Right lobe of liver (tissue), 6 donors: ENCODE data around the gene AKT3. TPM values are rescaled to one million over a fixed set of nuclear protein-coding genes. Genes with fewer than 3 reads are reported as not detected.

Source experiments
- ATAC-seq, 4 donors: fragments of 200-7000 bp; cut with Tn5 transposase; one replicate each; pipeline ENCODE4 v1.9.1; 2020; ENCODE audit warnings: mild to moderate bottlenecking in 4 of 4, moderate library complexity in 4 of 4
- DNase-seq, 3 donors: peaks; one replicate each; pipeline ENCODE4 v3.0.0-alpha.2; 2020
- H3K27ac ChIP-seq, 3 donors: fragments of 200-600 bp; one replicate each; pipeline ENCODE4 v1.8.0; 2022
- H3K27me3 ChIP-seq, 2 donors: fragments of 200-600 bp; one replicate each; pipeline ENCODE4 v1.8.0; 2022
- H3K36me3 ChIP-seq, 4 donors: fragments of 200-600 bp; sonication (generic) in 1 of 4; one replicate each; pipeline versions ENCODE4 v1.5.1 to v1.8.0; 2017 to 2022; ENCODE audit warnings: control low read depth in 1 of 4
- H3K4me1 ChIP-seq, 4 donors: fragments of 200-600 bp; sonication (generic) in 1 of 4; one replicate each; pipeline versions ENCODE4 v1.5.1 to v1.8.0; 2017 to 2022; ENCODE audit warnings: control low read depth in 1 of 4
- H3K4me3 ChIP-seq, 3 donors: fragments of 200-600 bp; one replicate each; pipeline ENCODE4 v1.8.0; 2022
- H3K9me3 ChIP-seq, 4 donors: fragments of 200-600 bp; sonication (generic) in 1 of 4; one replicate each; pipeline versions ENCODE4 v1.5.1 to v1.8.0; 2017 to 2022; ENCODE audit warnings: control low read depth in 1 of 4
- POLR2A ChIP-seq: fragments of 450-650 bp; IDR thresholded peaks from one replicate; pipeline ENCODE4 v1.6.1; 2017; ENCODE audit warnings: antibody characterized with exemption, mild to moderate bottlenecking
- WGBS: methylation state at CpG from one replicate; pipeline ENCODE4 v1.1.6; 2018; ENCODE audit warnings: low coverage, low lambda C conversion rate; ENCODE audit not compliant: insufficient coverage; ENCODE audit errors: missing lambda C conversion rate; 5-methylcytosine and 5-hydroxymethylcytosine counted together
- intact Hi-C, 2 donors: fragments of 100-400 bp; cut with DNase I; formaldehyde crosslinking; loops; one replicate each; pipeline versions ENCODE4 v1.11.2 to v1.14.1; 2022
- total RNA-seq, 6 experiments: library from RNA; depleted of rRNA in 2 of 6; stranded (reverse); fragments of >200 nt in 2 of 6; fragmentation: NEBNext Ultra II Directional in 3 of 6; extraction: Animal tissue kit (Norgen Biotek cat#: 25700) in 3 of 6; gene quantifications; one replicate each; pipeline versions ENCODE4 v1.1.0 to v1.2.4, GENCODE V29; 2016 to 2023
- TF ChIP-seq, protein P1 (sequence below), 4 donors: fragments of 200-600 bp in 3 of 4; fragments of 450-650 bp in 1 of 4; IDR thresholded peaks; one replicate each; pipeline versions ENCODE4 v1.5.1 to v1.8.0; 2016 to 2022; ENCODE audit warnings: antibody characterized with exemption in 4 of 4, mild to moderate bottlenecking in 2 of 4
- donor health status: DM: no; HTN: yes; CAD: no.
- donor health status: DM: no; HTN: no; CAD: no.
- donor health status: DM: no; HTN: no; CAD: no.
- donor health status: DM: no; HTN: yes; CAD: no.
- donor health status: DM: no; HTN: yes; CAD: no.

The AKT3 gene
- total RNA-seq, 6 experiments from 2014 or later = 4.9 to 9.6 (median 6.8) TPM

DNA sequence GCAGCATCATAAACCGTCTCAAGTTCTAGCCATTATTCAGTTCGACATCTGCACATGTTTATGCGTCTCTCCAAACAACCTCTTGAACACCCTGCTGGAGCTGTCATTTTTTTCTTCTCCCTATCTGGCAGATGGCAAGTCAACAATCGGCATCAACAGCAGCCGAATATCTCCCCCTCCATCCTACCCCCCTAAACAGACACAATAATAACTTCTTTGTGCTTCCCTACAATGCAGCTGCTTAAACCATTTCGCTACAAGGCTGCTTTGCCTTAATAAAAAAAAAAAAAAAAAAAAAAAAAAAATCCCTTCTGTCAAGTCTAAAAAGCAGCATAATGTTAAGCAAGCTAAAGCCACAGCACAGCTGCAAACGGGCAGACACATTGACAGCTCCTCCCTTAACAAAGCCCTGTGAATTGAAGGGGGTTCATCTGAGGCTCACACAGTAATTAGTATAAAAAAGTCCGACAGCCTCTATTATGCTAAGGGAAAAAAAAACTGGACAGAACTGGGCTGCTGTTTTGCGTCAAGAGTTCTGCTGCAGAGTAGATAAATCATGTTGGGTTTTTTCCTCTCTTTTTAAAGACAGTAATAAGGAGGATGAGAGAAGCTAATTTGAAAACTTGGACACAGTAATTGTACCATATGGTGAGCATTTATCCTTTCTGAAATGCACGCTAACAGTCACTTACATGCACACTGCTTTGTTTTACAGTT, 136.4 kb downstream of the AKT3 start:
- Histone ChIP-seq H3K4me1 (peaks cover 0 to 42% (median 0%) of the 10 kb centered on the region in 4 donors), H3K36me3 (no peaks in the 10 kb centered on the region), H3K27me3 (no peaks in the 10 kb centered on the region), H3K27ac (peak overlapping the region in 1 of 3 donors; percentile 27), H3K4me3 (no peak overlapping the region), H3K9me3 (no peaks in the 10 kb centered on the region)
- TF ChIP-seq POLR2A = no peak
- TF ChIP-seq, protein P1, sequence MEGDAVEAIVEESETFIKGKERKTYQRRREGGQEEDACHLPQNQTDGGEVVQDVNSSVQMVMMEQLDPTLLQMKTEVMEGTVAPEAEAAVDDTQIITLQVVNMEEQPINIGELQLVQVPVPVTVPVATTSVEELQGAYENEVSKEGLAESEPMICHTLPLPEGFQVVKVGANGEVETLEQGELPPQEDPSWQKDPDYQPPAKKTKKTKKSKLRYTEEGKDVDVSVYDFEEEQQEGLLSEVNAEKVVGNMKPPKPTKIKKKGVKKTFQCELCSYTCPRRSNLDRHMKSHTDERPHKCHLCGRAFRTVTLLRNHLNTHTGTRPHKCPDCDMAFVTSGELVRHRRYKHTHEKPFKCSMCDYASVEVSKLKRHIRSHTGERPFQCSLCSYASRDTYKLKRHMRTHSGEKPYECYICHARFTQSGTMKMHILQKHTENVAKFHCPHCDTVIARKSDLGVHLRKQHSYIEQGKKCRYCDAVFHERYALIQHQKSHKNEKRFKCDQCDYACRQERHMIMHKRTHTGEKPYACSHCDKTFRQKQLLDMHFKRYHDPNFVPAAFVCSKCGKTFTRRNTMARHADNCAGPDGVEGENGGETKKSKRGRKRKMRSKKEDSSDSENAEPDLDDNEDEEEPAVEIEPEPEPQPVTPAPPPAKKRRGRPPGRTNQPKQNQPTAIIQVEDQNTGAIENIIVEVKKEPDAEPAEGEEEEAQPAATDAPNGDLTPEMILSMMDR (IDR thresholded peaks at IDR 0.05) = no peak
- DNase-seq (no peak), ATAC-seq (peak; percentile 33 to 54 (median 40))
- intact Hi-C loops = no loop called here
- 53% methylated on average over 10 of the region's 10 CpGs for WGBS

DNA sequence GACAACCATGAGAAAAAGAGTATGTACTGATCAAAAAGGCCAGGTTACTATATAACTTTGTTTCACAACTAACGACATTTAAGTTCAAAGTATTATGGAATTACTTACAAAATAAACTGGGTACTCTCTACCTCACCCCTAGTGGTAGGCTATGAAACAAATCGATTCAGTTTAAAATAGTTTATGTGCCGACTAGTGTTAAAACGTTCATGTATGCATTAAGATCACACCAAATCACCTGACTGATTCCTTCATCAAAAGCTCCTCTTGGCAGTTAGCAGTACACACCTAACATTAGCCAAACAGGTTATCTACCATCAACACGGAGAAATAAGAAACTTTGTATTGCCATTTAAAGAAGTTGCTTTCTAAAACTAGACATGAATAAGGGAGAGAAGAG, 137.1 kb downstream of the AKT3 start:
- no peaks in the 10 kb centered on the region for H3K27me3 ChIP-seq
- H3K4me1 ChIP-seq = peaks cover 0 to 46% (median 0%) of the 10 kb centered on the region in 4 donors
- no peaks in the 10 kb centered on the region for H3K36me3 ChIP-seq
- no peaks in the 10 kb centered on the region for H3K9me3 ChIP-seq
- WGBS = 18% methylated on average over 5 of the region's 5 CpGs
- ATAC-seq = peak; percentile 48 to 72 (median 60)
- no peak for TF ChIP-seq POLR2A
- TF ChIP-seq, protein P1 (IDR thresholded peaks at IDR 0.05) = peak in 2 of 4 donors; percentile 29 to 45
- intact Hi-C loops = no loop called here
- no peak overlapping the region for H3K4me3 ChIP-seq
- peak overlapping the region in 1 of 3 donors; percentile 27 for H3K27ac ChIP-seq
- DNase-seq = no peak

DNA sequence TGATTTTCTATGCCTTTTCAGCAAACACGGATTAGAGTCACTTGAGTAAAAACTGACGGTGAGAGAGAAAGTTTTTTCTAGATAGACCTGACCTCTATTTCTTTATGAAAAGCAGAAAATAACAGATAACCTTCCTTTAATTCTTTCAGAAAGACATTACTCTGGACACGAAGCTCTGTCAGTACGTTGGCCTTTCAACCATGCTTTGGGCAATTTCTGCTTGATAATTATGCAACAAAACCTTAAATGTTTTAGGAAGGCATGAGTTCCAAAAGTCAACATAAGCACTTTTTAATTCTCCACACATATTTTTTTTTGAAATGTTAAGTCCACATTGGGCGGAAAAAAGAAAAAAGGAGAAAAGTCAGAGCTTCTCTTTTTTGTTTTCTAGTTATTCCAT, 137.8 kb downstream of the AKT3 start:
- intact Hi-C loops = no loop called here
- Histone ChIP-seq H3K27me3 (no peaks in the 10 kb centered on the region), H3K4me3 (no peak overlapping the region), H3K36me3 (no peaks in the 10 kb centered on the region), H3K9me3 (no peaks in the 10 kb centered on the region), H3K27ac (peak overlapping the region in 2 of 3 donors; percentile 9 to 27), H3K4me1 (peaks cover 0 to 46% (median 0%) of the 10 kb centered on the region in 4 donors)
- DNase-seq (no peak), ATAC-seq (peak; percentile 26 to 58 (median 28))
- TF ChIP-seq, protein P1 (IDR thresholded peaks at IDR 0.05) = no peak
- no peak for TF ChIP-seq POLR2A
- 33% methylated on average over 5 of the region's 5 CpGs for WGBS

DNA sequence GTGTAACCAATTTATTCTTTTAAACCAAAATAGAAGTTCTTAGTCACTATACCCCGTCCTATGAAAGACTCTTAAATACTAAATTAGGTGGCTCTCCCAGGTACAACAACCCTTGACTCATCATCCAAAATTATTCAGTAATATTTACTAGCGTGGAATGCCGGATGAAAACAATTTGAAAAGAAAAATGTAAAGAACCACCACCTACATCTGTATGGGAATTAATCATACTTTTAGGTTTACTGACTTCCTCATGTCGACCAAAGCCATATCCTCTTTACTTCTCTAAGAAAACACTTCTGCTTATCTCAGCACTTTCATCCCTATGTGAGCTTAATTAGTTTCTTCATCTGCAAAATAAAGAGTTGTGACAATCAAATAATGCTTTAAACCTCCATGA, 139.6 kb downstream of the AKT3 start:
- H3K9me3 ChIP-seq = no peaks in the 10 kb centered on the region
- H3K36me3 ChIP-seq = no peaks in the 10 kb centered on the region
- 81% methylated on average over 4 of the region's 4 CpGs for WGBS
- intact Hi-C loops = no loop called here
- DNase-seq (no peak), ATAC-seq (no peak)
- H3K27me3 ChIP-seq = no peaks in the 10 kb centered on the region
- no peak overlapping the region for H3K4me3 ChIP-seq
- TF ChIP-seq POLR2A = no peak
- TF ChIP-seq, protein P1 (IDR thresholded peaks at IDR 0.05) = no peak
- peaks cover 0 to 40% (median 0%) of the 10 kb centered on the region in 4 donors for H3K4me1 ChIP-seq
- no peak overlapping the region for H3K27ac ChIP-seq
